GM13976 (cell line): ENCODE results near the gene CPT1B.
"Not testable (repeated sequence)": the region's sequence is repeated elsewhere in the genome, so short reads cannot be mapped to it uniquely, and the experiment has no call there.

ENCODE experiments used
- DNase-seq: peaks from one replicate; pipeline ENCODE4 v3.0.0; 2012; ENCODE audit warnings: low spot score
- CTCF ChIP-seq: IDR thresholded peaks from 2 replicates; pipeline ENCODE4 v1.5.1; 2012; ENCODE audit warnings: borderline replicate concordance, mild to moderate bottlenecking; ENCODE audit not compliant: insufficient read depth; ENCODE audit errors: extremely low read depth, missing control alignments, control extremely low read depth
- in situ Hi-C: fragments of 300-500 bp; cut with MboI; formaldehyde crosslinking; loops from one replicate; pipeline ENCODE4 v1.12.0; 2022; ENCODE audit warnings: low sequenced_read_pairs, mixed read lengths, inconsistent platforms; ENCODE audit not compliant: unreplicated experiment

CPT1B gene

GRCh38 chr22:50544078-50544745, 34.0 kb downstream of the CPT1B start:
- TF ChIP-seq CTCF = peak; percentile 73
- in situ Hi-C loops = no loop called here
- DNase-seq = peak; percentile 81

GRCh38 chr22:50542416-50542927, 35.8 kb downstream of the CPT1B start:
- in situ Hi-C loops = no loop called here
- peak; percentile 60 for DNase-seq
- TF ChIP-seq CTCF = no peak

GRCh38 chr22:50541667-50542026, 36.6 kb downstream of the CPT1B start:
- DNase-seq = peak; percentile 34
- in situ Hi-C loops = not testable (repeated sequence)

GRCh38 chr22:50540381-50540780, 37.8 kb downstream of the CPT1B start:
- TF ChIP-seq CTCF = no peak

GRCh38 chr22:50537765-50538164, 40.5 kb downstream of the CPT1B start:
- in situ Hi-C loops = no loop called here
- no peak for DNase-seq
- no peak for TF ChIP-seq CTCF

More at GRCh38 chr22:50540381-50540780, 37.8 kb downstream of the CPT1B start:
- in situ Hi-C loops = no loop called here
- DNase-seq = no peak

GRCh38 chr22:50536226-50536625, 42.0 kb downstream of the CPT1B start:
- in situ Hi-C loops = no loop called here
- no peak for TF ChIP-seq CTCF
- DNase-seq = no peak

- TF ChIP-seq CTCF = no peak
- DNase-seq = no peak
- in situ Hi-C loops = no loop called here
These were observed 43.1 kb downstream of the CPT1B start for GRCh38 chr22:50535113-50535512.

- DNase-seq = peak; percentile 21
- in situ Hi-C loops = not testable (repeated sequence)
These were observed 44.1 kb downstream of the CPT1B start for GRCh38 chr22:50533856-50534711.
